GM21825 (cell line): ENCODE data around the gene ALDH1A1.

Experiments used
- ATAC-seq: cut with Tn5 transposase; IDR thresholded peaks from one replicate; pipeline ENCODE4 v1.9.1; 2021; ENCODE audit warnings: mild to moderate bottlenecking, moderate library complexity; ENCODE audit not compliant: unreplicated experiment

ALDH1A1 gene

GRCh38 chr9:72980183-72980582, 27.3 kb upstream of the ALDH1A1 start:
- no peak for ATAC-seq

GRCh38 chr9:72979405-72980100, 26.7 kb upstream of the ALDH1A1 start:
- no peak for ATAC-seq

GRCh38 chr9:72978744-72979143, 25.9 kb upstream of the ALDH1A1 start:
- ATAC-seq, result no peak

GRCh38 chr9:72977670-72978069, 24.8 kb upstream of the ALDH1A1 start:
- no peak for ATAC-seq

- ATAC-seq, result no peak
Measured at GRCh38 chr9:72974501-72974900, 21.6 kb upstream of the ALDH1A1 start.

- no peak for ATAC-seq
Measured at GRCh38 chr9:72972636-72973035, 19.8 kb upstream of the ALDH1A1 start.

- ATAC-seq, result no peak
Measured at GRCh38 chr9:72971411-72971810, 18.6 kb upstream of the ALDH1A1 start.

GRCh38 chr9:72960446-72960845, 7.6 kb upstream of the ALDH1A1 start:
- no peak for ATAC-seq

- no peak for ATAC-seq
Measured at GRCh38 chr9:72958485-72959281, 5.8 kb upstream of the ALDH1A1 start.

GRCh38 chr9:72955571-72955970, 2.7 kb upstream of the ALDH1A1 start:
- ATAC-seq, result no peak

- ATAC-seq, result no peak
Measured at GRCh38 chr9:72955126-72955455, 2.2 kb upstream of the ALDH1A1 start.

GRCh38 chr9:72954431-72955125, 1.7 kb upstream of the ALDH1A1 start:
- ATAC-seq, result no peak

GRCh38 chr9:72952381-72952690, 517 bp downstream of the ALDH1A1 start:
- no peak for ATAC-seq

GRCh38 chr9:72951520-72952380, 1.1 kb downstream of the ALDH1A1 start:
- ATAC-seq, result no peak

- no peak for ATAC-seq
Measured at GRCh38 chr9:72950875-72951442, 1.9 kb downstream of the ALDH1A1 start.

GRCh38 chr9:72949918-72950325, 2.9 kb downstream of the ALDH1A1 start:
- no peak for ATAC-seq

GRCh38 chr9:72949244-72949582, 3.6 kb downstream of the ALDH1A1 start:
- no peak for ATAC-seq

- ATAC-seq, result no peak
Measured at GRCh38 chr9:72948575-72949243, 4.1 kb downstream of the ALDH1A1 start.

GRCh38 chr9:72947984-72948465, 4.8 kb downstream of the ALDH1A1 start:
- ATAC-seq, result no peak

- no peak for ATAC-seq
Measured at GRCh38 chr9:72946821-72947220, 6.0 kb downstream of the ALDH1A1 start.
